Progenitor cell of endocrine pancreas (in vitro differentiated cells): ENCODE data around the gene CKMT2. TPM values are rescaled to one million over a fixed set of nuclear protein-coding genes. Genes with fewer than 3 reads are reported as not detected.
A peak's percentile ranks its signal among the peaks of the same experiment; 100 is the strongest.

Source experiments
- DNase-seq: peaks from one replicate; pipeline ENCODE4 v3.0.0; 2021; ENCODE audit warnings: low spot score; ENCODE audit not compliant: unreplicated experiment
- H3K27ac Mint-ChIP-seq: 2 replicates; pipeline ENCODE4 v1.8.0; 2021; ENCODE audit warnings: mild to moderate bottlenecking, moderate library complexity, mixed read lengths
- H3K27me3 Mint-ChIP-seq: 2 replicates; pipeline ENCODE4 v1.8.0; 2021; ENCODE audit warnings: mixed read lengths
- H3K36me3 Mint-ChIP-seq: 2 replicates; pipeline ENCODE4 v1.8.0; 2022; ENCODE audit warnings: mixed read lengths; ENCODE audit not compliant: insufficient read depth
- H3K4me1 Mint-ChIP-seq: 2 replicates; pipeline ENCODE4 v1.8.0; 2021; ENCODE audit warnings: low read depth, mixed read lengths
- H3K4me3 Mint-ChIP-seq: 2 replicates; pipeline ENCODE4 v1.8.0; 2021; ENCODE audit warnings: low read depth, mild to moderate bottlenecking, moderate library complexity, mixed read lengths
- H3K9me3 Mint-ChIP-seq: 2 replicates; pipeline ENCODE4 v1.8.0; 2021; ENCODE audit warnings: low read depth, mixed read lengths
- CTCF ChIP-seq: fragments of 200-600 bp; sonication (generic); IDR thresholded peaks from one replicate; pipeline ENCODE4 v1.5.0; 2021; ENCODE audit warnings: antibody characterized with exemption, mild to moderate bottlenecking; ENCODE audit not compliant: unreplicated experiment
- total RNA-seq: library from RNA; stranded (reverse); gene quantifications from 2 replicates; pipeline ENCODE4 v1.2.1, GENCODE V29; 2021

The CKMT2 gene
- total RNA-seq, 1 donor from 2014 or later, result 1.7 TPM

GRCh38 chr5:81246697-81247096 lies 13.6 kb downstream of the CKMT2 start:
- H3K4me1 Mint-ChIP-seq, result peaks cover 35% of the 10 kb centered on the region
- H3K4me3 Mint-ChIP-seq, result no peak overlapping the region
- peaks cover 8% of the 10 kb centered on the region for H3K36me3 Mint-ChIP-seq
- peak overlapping the region; percentile 56 for H3K27ac Mint-ChIP-seq
- no peak for DNase-seq
- no peaks in the 10 kb centered on the region for H3K27me3 Mint-ChIP-seq
- no peak for TF ChIP-seq CTCF
- peaks cover 8% of the 10 kb centered on the region for H3K9me3 Mint-ChIP-seq

- no peak overlapping the region for H3K4me3 Mint-ChIP-seq
- no peaks in the 10 kb centered on the region for H3K27me3 Mint-ChIP-seq
- peak overlapping the region; percentile 83 for H3K27ac Mint-ChIP-seq
- H3K9me3 Mint-ChIP-seq, result peaks cover 8% of the 10 kb centered on the region
- H3K36me3 Mint-ChIP-seq, result peaks cover 8% of the 10 kb centered on the region
- no peak for TF ChIP-seq CTCF
- H3K4me1 Mint-ChIP-seq, result peaks cover 33% of the 10 kb centered on the region
- no peak for DNase-seq
Measured at GRCh38 chr5:81247441-81247972, 14.4 kb downstream of the CKMT2 start.

GRCh38 chr5:81249240-81249639 lies 16.1 kb downstream of the CKMT2 start:
- Mint-ChIP-seq H3K4me3 (no peak overlapping the region), H3K27ac (no peak overlapping the region), H3K36me3 (peaks cover 8% of the 10 kb centered on the region), H3K9me3 (peaks cover 8% of the 10 kb centered on the region), H3K27me3 (no peaks in the 10 kb centered on the region), H3K4me1 (peaks cover 26% of the 10 kb centered on the region)
- TF ChIP-seq CTCF, result no peak
- DNase-seq, result no peak

GRCh38 chr5:81250004-81250403 lies 16.9 kb downstream of the CKMT2 start:
- DNase-seq, result no peak
- H3K9me3 Mint-ChIP-seq, result peaks cover 8% of the 10 kb centered on the region
- H3K4me3 Mint-ChIP-seq, result no peak overlapping the region
- TF ChIP-seq CTCF, result no peak
- H3K27ac Mint-ChIP-seq, result no peak overlapping the region
- peaks cover 26% of the 10 kb centered on the region for H3K4me1 Mint-ChIP-seq
- H3K36me3 Mint-ChIP-seq, result peaks cover 8% of the 10 kb centered on the region
- H3K27me3 Mint-ChIP-seq, result no peaks in the 10 kb centered on the region

GRCh38 chr5:81251922-81252321 lies 18.8 kb downstream of the CKMT2 start:
- Mint-ChIP-seq H3K36me3 (peaks cover 10% of the 10 kb centered on the region), H3K4me3 (no peak overlapping the region), H3K4me1 (peaks cover 10% of the 10 kb centered on the region), H3K27me3 (no peaks in the 10 kb centered on the region), H3K9me3 (peaks cover 8% of the 10 kb centered on the region), H3K27ac (no peak overlapping the region)
- no peak for TF ChIP-seq CTCF
- DNase-seq, result no peak
